PC-9 (cell line): ENCODE measurements around the gene RMND5A. TPM values are rescaled to one million over a fixed set of nuclear protein-coding genes. Genes with fewer than 3 reads are reported as not detected.

Experiments used
- BruUV-seq: library from RNA; stranded (reverse); fragments of 400-500 nt; replicated peaks from 2 replicates; lab custom pipeline; 2021; lab: Mats Ljungman, UMichigan
- CTCF ChIA-PET: fragments of 300-600 bp; sonication (Branson Sonifier 250); formaldehyde crosslinking; loops from one replicate; lab custom pipeline; 2022; ENCODE audit warnings: antibody characterized with exemption; lab: Charles Lee
- POLR2A ChIA-PET: fragments of 300-600 bp; sonication (Branson Sonifier 250); formaldehyde crosslinking; loops from one replicate; lab custom pipeline; 2022; ENCODE audit warnings: antibody characterized with exemption; ENCODE audit not compliant: unreplicated experiment; lab: Charles Lee
- DNase-seq, 2 experiments: peaks; one replicate each; pipeline versions ENCODE4 v3.0.0 to v3.0.0-alpha.2; 2015 to 2022; ENCODE audit warnings: mixed read lengths in 1 of 2
- H2AFZ ChIP-seq: fragments of 200-600 bp; sonication (generic); 2 replicates; pipeline ENCODE4 v1.8.1; 2017; ENCODE audit warnings: antibody characterized with exemption
- H3F3A ChIP-seq: fragments of 200-600 bp; sonication (generic); 2 replicates; pipeline ENCODE4 v1.8.1; 2017; ENCODE audit warnings: antibody characterized with exemption, mild to moderate bottlenecking, low read depth; ENCODE audit not compliant: insufficient read depth
- H3K27ac ChIP-seq: fragments of 200-600 bp; sonication (generic); 2 replicates; pipeline ENCODE4 v1.6.1; 2016; ENCODE audit warnings: mixed run types
- H3K27me3 ChIP-seq: fragments of 200-600 bp; sonication (generic); 2 replicates; pipeline ENCODE4 v1.6.1; 2016; ENCODE audit warnings: low read depth, mixed run types; ENCODE audit not compliant: insufficient read depth
- H3K36me3 ChIP-seq: fragments of 200-600 bp; sonication (generic); 2 replicates; pipeline ENCODE4 v1.6.1; 2016; ENCODE audit warnings: low read depth, mixed run types
- H3K4me1 ChIP-seq: fragments of 200-600 bp; sonication (generic); replicated peaks from 2 replicates; pipeline ENCODE4 v1.6.1; 2016; ENCODE audit warnings: mixed run types; ENCODE audit not compliant: insufficient read depth
- H3K4me2 ChIP-seq: fragments of 200-600 bp; sonication (generic); 2 replicates; pipeline ENCODE4 v1.6.1; 2017; ENCODE audit warnings: mixed run types
- H3K4me3 ChIP-seq: fragments of 200-600 bp; sonication (generic); 2 replicates; pipeline ENCODE4 v1.6.1; 2016; ENCODE audit warnings: mixed run types
- H3K79me2 ChIP-seq: fragments of 200-600 bp; sonication (generic); 2 replicates; pipeline ENCODE4 v1.6.1; 2017; ENCODE audit warnings: low read depth, mixed run types
- H3K9me2 ChIP-seq: fragments of 200-600 bp; sonication (generic); 2 replicates; pipeline ENCODE4 v1.8.1; 2017; ENCODE audit warnings: mild to moderate bottlenecking; ENCODE audit not compliant: insufficient read depth
- H3K9me3 ChIP-seq: fragments of 200-600 bp; sonication (generic); 2 replicates; pipeline ENCODE4 v1.8.1; 2016; ENCODE audit warnings: low read depth; ENCODE audit not compliant: insufficient read depth
- H4K20me1 ChIP-seq: fragments of 200-600 bp; sonication (generic); 2 replicates; pipeline ENCODE4 v1.8.1; 2017; ENCODE audit not compliant: insufficient read depth
- CTCF ChIP-seq: fragments of 200-600 bp; sonication (generic); conservative IDR thresholded peaks from 2 replicates; pipeline ENCODE4 v1.6.1; 2017; ENCODE audit warnings: mixed run types, antibody characterized with exemption, mild to moderate bottlenecking, moderate library complexity
- EZH2 ChIP-seq: fragments of 200-600 bp; sonication (generic); IDR thresholded peaks from 2 replicates; pipeline ENCODE4 v1.8.0; 2017; ENCODE audit warnings: antibody characterized with exemption, low read depth
- intact Hi-C: fragments of 100-400 bp; cut with micrococcal nuclease; formaldehyde crosslinking; loops from one replicate; pipeline ENCODE4 v1.10.0; 2022; ENCODE audit not compliant: unreplicated experiment
- total RNA-seq: library from RNA; stranded (reverse); gene quantifications from 2 replicates; pipeline ENCODE4 v1.2.3, GENCODE V29; 2021

Gene RMND5A
- total RNA-seq, 1 experiment from 2014 or later: 39.3 TPM

GRCh38 chr2:86785456-86785855 is 65.4 kb downstream of the RMND5A start:
- DNase-seq: no peak
- Histone ChIP-seq H3K4me1 (no peaks in the 10 kb centered on the region), H3K27me3 (no peaks in the 10 kb centered on the region), H3K9me2 (no peaks in the 10 kb centered on the region), H3K4me3 (no peak overlapping the region), H3K36me3 (no peaks in the 10 kb centered on the region), H3F3A (no peaks in the 10 kb centered on the region), H3K27ac (no peak overlapping the region), H3K9me3 (no peaks in the 10 kb centered on the region), H2AFZ (no peak overlapping the region), H4K20me1 (no peaks in the 10 kb centered on the region; the same call in 1 of the 2 replicates), H3K79me2 (no peaks in the 10 kb centered on the region), H3K4me2 (no peak overlapping the region)
- no peak for TF ChIP-seq EZH2
- no peak for TF ChIP-seq CTCF
- CTCF ChIA-PET: no interaction called here
- POLR2A ChIA-PET: no interaction called here
- BruUV-seq: no TSS peak
- intact Hi-C loops: no loop called here

GRCh38 chr2:86786001-86786536 is 66.0 kb downstream of the RMND5A start:
- no peak overlapping the region for H2AFZ ChIP-seq
- intact Hi-C loops: no loop called here
- no peaks in the 10 kb centered on the region for H3K36me3 ChIP-seq
- H3K79me2 ChIP-seq: no peaks in the 10 kb centered on the region
- H4K20me1 ChIP-seq: no peaks in the 10 kb centered on the region; the same call in 1 of the 2 replicates
- ChIA-PET POLR2A (no interaction called here), CTCF (no interaction called here)
- H3K4me2 ChIP-seq: no peak overlapping the region
- H3K4me1 ChIP-seq: no peaks in the 10 kb centered on the region
- no peaks in the 10 kb centered on the region for H3K9me2 ChIP-seq
- TF ChIP-seq CTCF: no peak
- no peak for TF ChIP-seq EZH2
- no peak overlapping the region for H3K4me3 ChIP-seq
- H3F3A ChIP-seq: no peaks in the 10 kb centered on the region
- no peaks in the 10 kb centered on the region for H3K27me3 ChIP-seq
- no peak overlapping the region for H3K27ac ChIP-seq
- DNase-seq: no peak
- H3K9me3 ChIP-seq: no peaks in the 10 kb centered on the region
- BruUV-seq: no TSS peak

- ChIA-PET CTCF (no interaction called here), POLR2A (no interaction called here)
- H3K4me2 ChIP-seq: no peak overlapping the region
- H3K27me3 ChIP-seq: no peaks in the 10 kb centered on the region
- no peak for TF ChIP-seq EZH2
- no peak for TF ChIP-seq CTCF
- no peaks in the 10 kb centered on the region for H3K4me1 ChIP-seq
- H3K9me2 ChIP-seq: no peaks in the 10 kb centered on the region
- H3K27ac ChIP-seq: no peak overlapping the region
- H2AFZ ChIP-seq: no peak overlapping the region
- H3K36me3 ChIP-seq: no peaks in the 10 kb centered on the region
- H3F3A ChIP-seq: no peaks in the 10 kb centered on the region
- no peak for DNase-seq
- intact Hi-C loops: no loop called here
- BruUV-seq: no TSS peak
- H4K20me1 ChIP-seq: no peaks in the 10 kb centered on the region; the same call in 1 of the 2 replicates
- no peaks in the 10 kb centered on the region for H3K9me3 ChIP-seq
- no peak overlapping the region for H3K4me3 ChIP-seq
- no peaks in the 10 kb centered on the region for H3K79me2 ChIP-seq
Measured at GRCh38 chr2:86787736-86788135, 67.6 kb downstream of the RMND5A start.
